Measurements from ENCODE around the gene MSX1. TPM values are rescaled to one million over a fixed set of nuclear protein-coding genes. Genes with fewer than 3 reads are reported as not detected.

Gene MSX1
- total and polyA plus RNA-seq, 2 of the 8 experiments (the other 6 are each of a cell fraction or from before 2014, with no cell fraction given), result 0.47 TPM; not detected in 1

DNA sequence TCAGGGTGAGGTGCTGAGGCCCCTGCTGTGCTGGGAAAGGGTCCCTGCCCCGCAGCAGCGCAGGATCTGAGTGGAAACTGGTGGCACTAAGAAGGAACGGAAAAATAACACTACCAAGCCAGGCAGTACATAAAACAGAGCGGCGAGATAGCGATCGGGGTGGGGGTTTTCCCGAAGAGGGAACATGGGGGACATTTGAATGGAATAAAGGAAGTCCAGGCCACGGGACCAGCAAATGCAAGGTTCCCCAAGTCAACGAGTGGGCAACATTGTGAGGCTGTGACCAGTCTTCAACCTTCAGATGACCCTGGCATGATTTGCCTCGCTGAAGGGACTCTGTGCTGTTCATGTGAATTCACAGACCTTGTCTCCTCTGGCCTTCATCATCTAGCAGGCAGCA lies 13.7 kb downstream of the MSX1 start (continued):
- TF ChIP-seq, protein P1, sequence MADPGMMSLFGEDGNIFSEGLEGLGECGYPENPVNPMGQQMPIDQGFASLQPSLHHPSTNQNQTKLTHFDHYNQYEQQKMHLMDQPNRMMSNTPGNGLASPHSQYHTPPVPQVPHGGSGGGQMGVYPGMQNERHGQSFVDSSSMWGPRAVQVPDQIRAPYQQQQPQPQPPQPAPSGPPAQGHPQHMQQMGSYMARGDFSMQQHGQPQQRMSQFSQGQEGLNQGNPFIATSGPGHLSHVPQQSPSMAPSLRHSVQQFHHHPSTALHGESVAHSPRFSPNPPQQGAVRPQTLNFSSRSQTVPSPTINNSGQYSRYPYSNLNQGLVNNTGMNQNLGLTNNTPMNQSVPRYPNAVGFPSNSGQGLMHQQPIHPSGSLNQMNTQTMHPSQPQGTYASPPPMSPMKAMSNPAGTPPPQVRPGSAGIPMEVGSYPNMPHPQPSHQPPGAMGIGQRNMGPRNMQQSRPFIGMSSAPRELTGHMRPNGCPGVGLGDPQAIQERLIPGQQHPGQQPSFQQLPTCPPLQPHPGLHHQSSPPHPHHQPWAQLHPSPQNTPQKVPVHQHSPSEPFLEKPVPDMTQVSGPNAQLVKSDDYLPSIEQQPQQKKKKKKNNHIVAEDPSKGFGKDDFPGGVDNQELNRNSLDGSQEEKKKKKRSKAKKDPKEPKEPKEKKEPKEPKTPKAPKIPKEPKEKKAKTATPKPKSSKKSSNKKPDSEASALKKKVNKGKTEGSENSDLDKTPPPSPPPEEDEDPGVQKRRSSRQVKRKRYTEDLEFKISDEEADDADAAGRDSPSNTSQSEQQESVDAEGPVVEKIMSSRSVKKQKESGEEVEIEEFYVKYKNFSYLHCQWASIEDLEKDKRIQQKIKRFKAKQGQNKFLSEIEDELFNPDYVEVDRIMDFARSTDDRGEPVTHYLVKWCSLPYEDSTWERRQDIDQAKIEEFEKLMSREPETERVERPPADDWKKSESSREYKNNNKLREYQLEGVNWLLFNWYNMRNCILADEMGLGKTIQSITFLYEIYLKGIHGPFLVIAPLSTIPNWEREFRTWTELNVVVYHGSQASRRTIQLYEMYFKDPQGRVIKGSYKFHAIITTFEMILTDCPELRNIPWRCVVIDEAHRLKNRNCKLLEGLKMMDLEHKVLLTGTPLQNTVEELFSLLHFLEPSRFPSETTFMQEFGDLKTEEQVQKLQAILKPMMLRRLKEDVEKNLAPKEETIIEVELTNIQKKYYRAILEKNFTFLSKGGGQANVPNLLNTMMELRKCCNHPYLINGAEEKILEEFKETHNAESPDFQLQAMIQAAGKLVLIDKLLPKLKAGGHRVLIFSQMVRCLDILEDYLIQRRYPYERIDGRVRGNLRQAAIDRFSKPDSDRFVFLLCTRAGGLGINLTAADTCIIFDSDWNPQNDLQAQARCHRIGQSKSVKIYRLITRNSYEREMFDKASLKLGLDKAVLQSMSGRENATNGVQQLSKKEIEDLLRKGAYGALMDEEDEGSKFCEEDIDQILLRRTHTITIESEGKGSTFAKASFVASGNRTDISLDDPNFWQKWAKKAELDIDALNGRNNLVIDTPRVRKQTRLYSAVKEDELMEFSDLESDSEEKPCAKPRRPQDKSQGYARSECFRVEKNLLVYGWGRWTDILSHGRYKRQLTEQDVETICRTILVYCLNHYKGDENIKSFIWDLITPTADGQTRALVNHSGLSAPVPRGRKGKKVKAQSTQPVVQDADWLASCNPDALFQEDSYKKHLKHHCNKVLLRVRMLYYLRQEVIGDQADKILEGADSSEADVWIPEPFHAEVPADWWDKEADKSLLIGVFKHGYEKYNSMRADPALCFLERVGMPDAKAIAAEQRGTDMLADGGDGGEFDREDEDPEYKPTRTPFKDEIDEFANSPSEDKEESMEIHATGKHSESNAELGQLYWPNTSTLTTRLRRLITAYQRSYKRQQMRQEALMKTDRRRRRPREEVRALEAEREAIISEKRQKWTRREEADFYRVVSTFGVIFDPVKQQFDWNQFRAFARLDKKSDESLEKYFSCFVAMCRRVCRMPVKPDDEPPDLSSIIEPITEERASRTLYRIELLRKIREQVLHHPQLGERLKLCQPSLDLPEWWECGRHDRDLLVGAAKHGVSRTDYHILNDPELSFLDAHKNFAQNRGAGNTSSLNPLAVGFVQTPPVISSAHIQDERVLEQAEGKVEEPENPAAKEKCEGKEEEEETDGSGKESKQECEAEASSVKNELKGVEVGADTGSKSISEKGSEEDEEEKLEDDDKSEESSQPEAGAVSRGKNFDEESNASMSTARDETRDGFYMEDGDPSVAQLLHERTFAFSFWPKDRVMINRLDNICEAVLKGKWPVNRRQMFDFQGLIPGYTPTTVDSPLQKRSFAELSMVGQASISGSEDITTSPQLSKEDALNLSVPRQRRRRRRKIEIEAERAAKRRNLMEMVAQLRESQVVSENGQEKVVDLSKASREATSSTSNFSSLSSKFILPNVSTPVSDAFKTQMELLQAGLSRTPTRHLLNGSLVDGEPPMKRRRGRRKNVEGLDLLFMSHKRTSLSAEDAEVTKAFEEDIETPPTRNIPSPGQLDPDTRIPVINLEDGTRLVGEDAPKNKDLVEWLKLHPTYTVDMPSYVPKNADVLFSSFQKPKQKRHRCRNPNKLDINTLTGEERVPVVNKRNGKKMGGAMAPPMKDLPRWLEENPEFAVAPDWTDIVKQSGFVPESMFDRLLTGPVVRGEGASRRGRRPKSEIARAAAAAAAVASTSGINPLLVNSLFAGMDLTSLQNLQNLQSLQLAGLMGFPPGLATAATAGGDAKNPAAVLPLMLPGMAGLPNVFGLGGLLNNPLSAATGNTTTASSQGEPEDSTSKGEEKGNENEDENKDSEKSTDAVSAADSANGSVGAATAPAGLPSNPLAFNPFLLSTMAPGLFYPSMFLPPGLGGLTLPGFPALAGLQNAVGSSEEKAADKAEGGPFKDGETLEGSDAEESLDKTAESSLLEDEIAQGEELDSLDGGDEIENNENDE (IDR thresholded peaks at IDR 0.05; ENCODE audit: insufficient replicate concordance, low read length), result no peak
- TF ChIP-seq RBBP5 (IDR thresholded peaks at IDR 0.05; ENCODE audit: borderline replicate concordance, low read depth, low read length), result no peak
- no peak for TF ChIP-seq EZH2 (IDR thresholded peaks at IDR 0.05; ENCODE audit: low read depth, low read length, severe bottlenecking)
- TF ChIP-seq CBX8 (IDR thresholded peaks at IDR 0.05; ENCODE audit: borderline replicate concordance, low read depth, low read length), result no peak
- TF ChIP-seq PHF8 (conservative IDR thresholded peaks at IDR 0.05; ENCODE audit: low read depth, low read length), result no peak
- TF ChIP-seq EGR1 (IDR thresholded peaks at IDR 0.05; ENCODE audit: borderline replicate concordance, low read depth, low read length), result no peak
- no peak for TF ChIP-seq SUZ12 (IDR thresholded peaks at IDR 0.05; ENCODE audit: low read length)
- TF ChIP-seq POLR2AphosphoS5 (IDR thresholded peaks at IDR 0.05; ENCODE audit: low read depth, low read length), result no peak
- TF ChIP-seq GTF2F1 (IDR thresholded peaks at IDR 0.05; ENCODE audit: borderline replicate concordance, low read depth, low read length), result no peak
- no peak for TF ChIP-seq POU5F1 (IDR thresholded peaks at IDR 0.05; ENCODE audit: low read depth, low read length)
- TF ChIP-seq JUN (IDR thresholded peaks at IDR 0.05; ENCODE audit: low read depth, low read length), result no peak
